ENCODE measurements around the gene C3.

Gene C3

DNA sequence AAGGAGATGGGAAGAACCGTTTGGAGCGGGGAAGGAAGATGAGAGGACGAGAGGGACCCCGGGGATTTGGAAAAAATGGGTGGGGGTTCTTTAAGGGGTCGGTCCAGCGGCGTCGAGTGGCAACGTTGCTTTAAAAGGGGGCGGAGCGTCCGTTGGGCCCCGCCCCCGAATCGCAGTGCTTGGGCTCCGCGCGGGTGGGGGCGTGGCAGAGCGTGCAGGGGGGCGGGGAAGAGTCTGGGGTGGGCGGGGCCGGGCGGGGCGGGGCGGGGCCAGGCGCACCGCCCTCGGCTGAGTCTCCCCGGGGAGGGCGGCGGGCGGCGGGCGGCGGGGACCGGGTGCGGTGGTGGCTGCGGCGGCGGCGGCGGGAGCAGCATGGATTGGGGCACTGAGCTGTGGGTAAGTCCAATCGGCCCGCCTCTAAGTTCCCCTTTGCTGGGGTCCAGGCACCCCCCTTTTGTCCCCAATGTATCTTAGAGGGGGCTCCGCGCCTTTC, 19.0 kb upstream of the C3 start, which contains the start of gene TRIP10:
Gene TRIP10, plus strand, starts transcription at position 291 of the 493 bp plus-strand sequence. Its CDS starts 82 bp downstream, at position 373.
- peak within 1 kb of the TSS; percentile 87 for H3K27ac ChIP-seq (ENCODE audit: low read length)

DNA sequence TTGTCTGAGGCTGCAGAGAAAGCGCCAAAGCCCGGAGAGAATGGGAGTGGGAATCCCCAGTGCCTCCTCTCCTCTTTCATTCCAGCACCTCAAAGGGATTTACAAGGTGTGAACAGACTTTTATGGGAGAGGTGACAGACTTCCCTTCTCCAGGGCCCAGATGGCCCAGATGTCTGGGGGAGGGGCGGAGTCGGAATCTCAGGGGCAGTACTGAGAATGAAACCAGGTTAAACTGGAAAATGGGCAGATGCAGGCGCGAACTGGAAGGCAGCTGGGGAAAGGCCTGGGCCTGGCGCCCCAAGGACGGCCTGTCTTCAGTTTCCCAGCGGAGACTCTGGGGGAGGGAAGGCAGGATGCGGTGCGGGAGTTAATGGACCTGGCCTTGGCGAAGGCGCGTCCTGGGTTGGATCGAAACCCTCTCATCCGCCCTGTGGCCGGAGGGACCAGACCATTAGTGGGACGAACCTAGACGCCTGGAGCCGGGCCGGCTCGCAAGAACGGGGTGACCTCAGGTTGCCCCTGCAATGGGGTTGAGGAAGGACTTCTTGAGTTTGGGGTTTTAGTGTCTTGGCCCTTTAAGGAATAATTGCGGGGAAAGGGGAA, 18.4 kb upstream of the C3 start:
- no peak for TF ChIP-seq EZH2 (IDR thresholded peaks at IDR 0.05; ENCODE audit: borderline replicate concordance, low read depth, low read length, severe bottlenecking)
- no peak for TF ChIP-seq CTCF (IDR thresholded peaks at IDR 0.05; ENCODE audit: borderline replicate concordance, extremely low read depth, low read length, poor library complexity, severe bottlenecking)
- Histone ChIP-seq H3K36me3 (ENCODE audit: insufficient read depth, low read length) (peaks cover 13% of the 10 kb centered on the region), H3K27ac (ENCODE audit: low read length) (peak overlapping the region; percentile 87), H3K4me3 (ENCODE audit: low read depth in 1 of 2, low read length in 2 of 2) (peak overlapping the region; percentile 12 to 61; a peak in 3 of 4 replicates), H2AFZ (ENCODE audit: low read depth, low read length) (peak overlapping the region; percentile 82), H3K79me2 (ENCODE audit: insufficient read depth, low read length) (peaks cover 27% of the 10 kb centered on the region), H3K9ac (ENCODE audit: low read depth, low read length) (peak overlapping the region; percentile 57), H3K27me3 (ENCODE audit: insufficient read depth, low read length, poor library complexity) (no peaks in the 10 kb centered on the region), H3K4me1 (ENCODE audit: insufficient read depth, low read length) (peaks cover 54% of the 10 kb centered on the region), H3K9me3 (ENCODE audit: insufficient read depth, low read length, severe bottlenecking) (no peaks in the 10 kb centered on the region), H3K4me2 (ENCODE audit: insufficient read depth, low read length) (peak overlapping the region; percentile 73), H4K20me1 (ENCODE audit: insufficient read depth, low read length) (peaks cover 3% of the 10 kb centered on the region; the same call in 1 of the 2 replicates)
- no peak for DNase-seq
- no peak for ATAC-seq (ENCODE audit: insufficient read depth, low read depth)

More for the DNA sequence above, 19.0 kb upstream of the C3 start, which contains the start of gene TRIP10:
- H3K4me3 ChIP-seq (ENCODE audit: low read depth in 1 of 2, low read length in 2 of 2): peak within 1 kb of the TSS; percentile 55 to 68
- DNase-seq (peak; percentile 87), ATAC-seq (ENCODE audit: insufficient read depth, low read depth) (peak; percentile 2; the same call in 1 of the 3 replicates)
- peaks cover 3% of the 10 kb centered on the region; the same call in 1 of the 2 replicates for H4K20me1 ChIP-seq (ENCODE audit: insufficient read depth, low read length)
- H3K27me3 ChIP-seq (ENCODE audit: insufficient read depth, low read length, poor library complexity): no peaks in the 10 kb centered on the region
- H3K79me2 ChIP-seq (ENCODE audit: insufficient read depth, low read length): peaks cover 27% of the 10 kb centered on the region
- H3K4me2 ChIP-seq (ENCODE audit: insufficient read depth, low read length): peak within 1 kb of the TSS; percentile 88
- no peaks in the 10 kb centered on the region for H3K9me3 ChIP-seq (ENCODE audit: insufficient read depth, low read length, severe bottlenecking)
- peaks cover 54% of the 10 kb centered on the region for H3K4me1 ChIP-seq (ENCODE audit: insufficient read depth, low read length)
- H2AFZ ChIP-seq (ENCODE audit: low read depth, low read length): peak within 1 kb of the TSS; percentile 82
- TF ChIP-seq EZH2 (IDR thresholded peaks at IDR 0.05; ENCODE audit: borderline replicate concordance, low read depth, low read length, severe bottlenecking) (no peak), CTCF (IDR thresholded peaks at IDR 0.05; ENCODE audit: borderline replicate concordance, extremely low read depth, low read length, poor library complexity, severe bottlenecking) (no peak)
- H3K9ac ChIP-seq (ENCODE audit: low read depth, low read length): peak within 1 kb of the TSS; percentile 71
- H3K36me3 ChIP-seq (ENCODE audit: insufficient read depth, low read length): peaks cover 15% of the 10 kb centered on the region

DNA sequence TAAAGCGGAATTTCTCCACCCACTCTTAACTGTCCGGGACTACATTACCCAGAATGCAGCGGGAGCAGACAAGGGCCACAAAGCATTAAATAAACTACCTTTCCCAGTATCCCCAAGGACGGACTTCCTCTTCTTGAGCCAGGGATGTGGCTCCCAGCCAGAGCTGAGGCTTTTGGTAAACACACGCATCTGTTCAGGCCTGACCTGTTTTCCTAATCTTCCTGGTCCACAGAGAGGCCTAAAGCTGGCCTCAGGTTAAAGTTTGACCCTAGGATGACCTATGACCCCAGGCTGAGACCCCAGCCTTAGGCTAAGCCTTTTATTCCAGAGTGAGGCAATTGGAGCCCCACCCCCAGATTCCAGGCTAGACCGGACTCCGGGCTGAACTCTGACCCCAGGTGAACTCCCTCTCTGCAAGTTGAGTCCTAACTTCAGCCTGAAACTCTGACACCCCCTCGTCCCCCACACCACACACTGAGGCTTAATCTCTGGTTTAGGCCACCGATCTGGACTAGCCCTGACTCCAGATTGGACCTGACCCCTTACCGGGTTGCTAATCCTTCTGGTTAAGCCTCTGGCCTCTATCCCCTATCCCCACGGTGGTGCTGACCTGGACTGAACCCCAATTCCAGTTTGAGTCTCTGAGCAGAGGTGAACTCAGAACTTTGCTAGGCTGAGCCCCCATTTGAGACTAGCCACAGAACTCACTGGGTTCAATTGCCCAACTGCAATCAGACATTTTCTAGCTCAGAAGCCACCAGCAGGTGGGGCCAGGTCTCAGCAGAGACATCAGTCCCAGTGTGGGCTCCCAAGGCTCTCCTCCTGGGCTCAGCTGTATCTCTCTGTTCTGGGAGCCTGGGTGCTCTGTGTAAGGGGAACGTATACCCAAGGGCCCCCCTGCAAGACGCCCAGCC, 17.7 kb upstream of the C3 start:
- H3K9ac ChIP-seq (ENCODE audit: low read depth, low read length): peak overlapping the region; percentile 57
- H3K36me3 ChIP-seq (ENCODE audit: insufficient read depth, low read length): peaks cover 12% of the 10 kb centered on the region
- H3K4me3 ChIP-seq (ENCODE audit: low read depth in 1 of 2, low read length in 2 of 2): peak overlapping the region in 1 of 2 experiments; percentile 61; a peak in 2 of 4 replicates
- peaks cover 3% of the 10 kb centered on the region; the same call in 1 of the 2 replicates for H4K20me1 ChIP-seq (ENCODE audit: insufficient read depth, low read length)
- peaks cover 54% of the 10 kb centered on the region for H3K4me1 ChIP-seq (ENCODE audit: insufficient read depth, low read length)
- peak overlapping the region; percentile 82 for H2AFZ ChIP-seq (ENCODE audit: low read depth, low read length)
- TF ChIP-seq EZH2 (IDR thresholded peaks at IDR 0.05; ENCODE audit: borderline replicate concordance, low read depth, low read length, severe bottlenecking) (no peak), CTCF (IDR thresholded peaks at IDR 0.05; ENCODE audit: borderline replicate concordance, extremely low read depth, low read length, poor library complexity, severe bottlenecking) (peak; percentile 92)
- ATAC-seq (ENCODE audit: insufficient read depth, low read depth) (peak; percentile 48), DNase-seq (peak; percentile 90)
- H3K9me3 ChIP-seq (ENCODE audit: insufficient read depth, low read length, severe bottlenecking): no peaks in the 10 kb centered on the region
- peak overlapping the region; percentile 87 for H3K27ac ChIP-seq (ENCODE audit: low read length)
- H3K79me2 ChIP-seq (ENCODE audit: insufficient read depth, low read length): peaks cover 27% of the 10 kb centered on the region
- no peaks in the 10 kb centered on the region for H3K27me3 ChIP-seq (ENCODE audit: insufficient read depth, low read length, poor library complexity)
- H3K4me2 ChIP-seq (ENCODE audit: insufficient read depth, low read length): peak overlapping the region; percentile 73

Data from DND-41 (cell line).